Nephron (organoid): ENCODE measurements around the gene SEZ6L.

Experiments used
- H3K27ac Mint-ChIP-seq, 3 experiments: 2 replicates each; pipeline ENCODE4 v1.8.0; 2020; ENCODE audit warnings: mixed read lengths in 3 of 3, mild to moderate bottlenecking in 2 of 3, moderate library complexity in 1 of 3
- H3K27me3 Mint-ChIP-seq: 2 replicates; pipeline ENCODE4 v1.8.0; 2021; ENCODE audit warnings: low read depth, mild to moderate bottlenecking, moderate library complexity, mixed read lengths
- H3K36me3 Mint-ChIP-seq: 2 replicates; pipeline ENCODE4 v1.8.0; 2020; ENCODE audit warnings: low read depth, mixed read lengths
- H3K4me1 Mint-ChIP-seq: 2 replicates; pipeline ENCODE4 v1.8.0; 2020; ENCODE audit warnings: mixed read lengths
- H3K4me3 Mint-ChIP-seq, 3 experiments: 2 replicates each; pipeline ENCODE4 v1.8.0; 2020; ENCODE audit warnings: mild to moderate bottlenecking in 3 of 3, mixed read lengths in 3 of 3, moderate library complexity in 2 of 3
- H3K9me3 Mint-ChIP-seq: 2 replicates; pipeline ENCODE4 v1.8.0; 2020; ENCODE audit warnings: mixed read lengths
- CTCF ChIP-seq, 3 experiments: fragments of 200-600 bp; sonication (generic); IDR thresholded peaks; one replicate each; pipeline ENCODE4 v1.5.0; 2021; ENCODE audit warnings: antibody characterized with exemption in 3 of 3; ENCODE audit not compliant: unreplicated experiment in 3 of 3

The SEZ6L gene

GRCh38 chr22:26159886-26160285, 9.4 kb upstream of the SEZ6L start:
- TF ChIP-seq CTCF (IDR thresholded peaks at IDR 0.05; ENCODE audit: unreplicated experiment in 3 of 3): no peak
- Mint-ChIP-seq H3K36me3 (no peaks in the 10 kb centered on the region), H3K27ac (no peak overlapping the region), H3K27me3 (peaks cover 53% of the 10 kb centered on the region), H3K4me3 (no peak overlapping the region), H3K4me1 (no peaks in the 10 kb centered on the region), H3K9me3 (no peaks in the 10 kb centered on the region)

GRCh38 chr22:26161746-26162145, 7.5 kb upstream of the SEZ6L start:
- Mint-ChIP-seq H3K36me3 (no peaks in the 10 kb centered on the region), H3K9me3 (no peaks in the 10 kb centered on the region), H3K4me3 (no peak overlapping the region), H3K4me1 (no peaks in the 10 kb centered on the region), H3K27me3 (peaks cover 62% of the 10 kb centered on the region), H3K27ac (no peak overlapping the region)
- TF ChIP-seq CTCF (IDR thresholded peaks at IDR 0.05; ENCODE audit: unreplicated experiment in 3 of 3): no peak

GRCh38 chr22:26162926-26163325, 6.3 kb upstream of the SEZ6L start:
- no peak for TF ChIP-seq CTCF (IDR thresholded peaks at IDR 0.05; ENCODE audit: unreplicated experiment in 3 of 3)
- Mint-ChIP-seq H3K4me1 (no peaks in the 10 kb centered on the region), H3K27ac (no peak overlapping the region), H3K4me3 (no peak overlapping the region), H3K9me3 (peaks cover 2% of the 10 kb centered on the region), H3K27me3 (peaks cover 74% of the 10 kb centered on the region), H3K36me3 (no peaks in the 10 kb centered on the region)

- TF ChIP-seq CTCF (IDR thresholded peaks at IDR 0.05; ENCODE audit: unreplicated experiment in 3 of 3): no peak
- H3K4me1 Mint-ChIP-seq: peaks cover 5% of the 10 kb centered on the region
- no peak overlapping the region for H3K27ac Mint-ChIP-seq
- H3K9me3 Mint-ChIP-seq: peaks cover 2% of the 10 kb centered on the region
- H3K36me3 Mint-ChIP-seq: no peaks in the 10 kb centered on the region
- H3K27me3 Mint-ChIP-seq: peaks cover 85% of the 10 kb centered on the region
- no peak overlapping the region for H3K4me3 Mint-ChIP-seq
Observed at GRCh38 chr22:26164174-26164573, 5.1 kb upstream of the SEZ6L start.

GRCh38 chr22:26168330-26168851, 871 bp upstream of the SEZ6L start:
- peak overlapping the region; percentile 71 to 83 (median 78) for H3K4me3 Mint-ChIP-seq
- H3K36me3 Mint-ChIP-seq: no peaks in the 10 kb centered on the region
- H3K4me1 Mint-ChIP-seq: peaks cover 11% of the 10 kb centered on the region
- no peak overlapping the region for H3K27ac Mint-ChIP-seq
- H3K27me3 Mint-ChIP-seq: peaks cover 92% of the 10 kb centered on the region
- H3K9me3 Mint-ChIP-seq: peaks cover 2% of the 10 kb centered on the region
- TF ChIP-seq CTCF (IDR thresholded peaks at IDR 0.05; ENCODE audit: unreplicated experiment in 3 of 3): no peak

GRCh38 chr22:26168939-26169314, 335 bp upstream of the SEZ6L start:
- Mint-ChIP-seq H3K4me1 (peaks cover 11% of the 10 kb centered on the region), H3K4me3 (peak overlapping the region; percentile 71 to 83 (median 78)), H3K27me3 (peaks cover 93% of the 10 kb centered on the region), H3K36me3 (no peaks in the 10 kb centered on the region), H3K27ac (no peak overlapping the region), H3K9me3 (peaks cover 2% of the 10 kb centered on the region)
- TF ChIP-seq CTCF (IDR thresholded peaks at IDR 0.05; ENCODE audit: unreplicated experiment in 3 of 3): no peak
